ENCODE measurements around the gene NHLH2. TPM values are rescaled to one million over a fixed set of nuclear protein-coding genes. Genes with fewer than 3 reads are reported as not detected.

NHLH2 gene
- total and polyA plus RNA-seq, 2 experiments from 2014 or later = 0.02 TPM; not detected in 1

- Histone ChIP-seq H4K20me1 (ENCODE audit: insufficient read depth, poor library complexity, severe bottlenecking) (no peaks in the 10 kb centered on the region), H2AFZ (peak overlapping the region; percentile 41), H3K4me2 (peak overlapping the region; percentile 83), H3K27ac (no peak overlapping the region), H3K27me3 (peaks cover 81% of the 10 kb centered on the region), H3K4me3 (no peak overlapping the region), H3K36me3 (replicated peaks; ENCODE audit: insufficient read depth, low read depth) (no peaks in the 10 kb centered on the region), H3K9me3 (ENCODE audit: low read depth) (no peaks in the 10 kb centered on the region), H3K4me1 (ENCODE audit: insufficient read depth) (peaks cover 23% of the 10 kb centered on the region), H3K79me2 (no peaks in the 10 kb centered on the region), H3K9me2 (replicated peaks; ENCODE audit: insufficient read depth) (no peaks in the 10 kb centered on the region)
- TF ChIP-seq EZH2 (IDR thresholded peaks at IDR 0.05; ENCODE audit: borderline replicate concordance) = peak; percentile 13
- no peak for TF ChIP-seq CTCF (IDR thresholded peaks at IDR 0.05; ENCODE audit: poor library complexity)
- peak; percentile 69 for TF ChIP-seq EZH2phosphoT487 (IDR thresholded peaks at IDR 0.05; ENCODE audit: low read depth, severe bottlenecking, unreplicated experiment)
- 19% methylated on average over 23 of the region's 23 CpGs for WGBS (ENCODE audit: low lambda C conversion rate, missing lambda C conversion rate)
- DNase-seq (ENCODE audit: low spot score) = no peak
Measured at GRCh38 chr1:115839679-115840237, 1.2 kb downstream of the NHLH2 start.

GRCh38 chr1:115839029-115839678 is 1.8 kb downstream of the NHLH2 start:
- Histone ChIP-seq H3K36me3 (replicated peaks; ENCODE audit: insufficient read depth, low read depth) (no peaks in the 10 kb centered on the region), H2AFZ (peak overlapping the region; percentile 41), H3K4me3 (no peak overlapping the region), H4K20me1 (ENCODE audit: insufficient read depth, poor library complexity, severe bottlenecking) (no peaks in the 10 kb centered on the region), H3K27me3 (peaks cover 82% of the 10 kb centered on the region), H3K4me2 (peak overlapping the region; percentile 83), H3K79me2 (no peaks in the 10 kb centered on the region), H3K9me2 (replicated peaks; ENCODE audit: insufficient read depth) (no peaks in the 10 kb centered on the region), H3K9me3 (ENCODE audit: low read depth) (no peaks in the 10 kb centered on the region), H3K4me1 (ENCODE audit: insufficient read depth) (peaks cover 23% of the 10 kb centered on the region), H3K27ac (no peak overlapping the region)
- 16% methylated on average over 49 of the region's 49 CpGs for WGBS (ENCODE audit: low lambda C conversion rate, missing lambda C conversion rate)
- TF ChIP-seq EZH2phosphoT487 (IDR thresholded peaks at IDR 0.05; ENCODE audit: low read depth, severe bottlenecking, unreplicated experiment) (peak; percentile 42), EZH2 (IDR thresholded peaks at IDR 0.05; ENCODE audit: borderline replicate concordance) (peak; percentile 77), CTCF (IDR thresholded peaks at IDR 0.05; ENCODE audit: poor library complexity) (no peak)
- DNase-seq (ENCODE audit: low spot score) = peak; percentile 25

GRCh38 chr1:115838431-115839028 is 2.4 kb downstream of the NHLH2 start:
- Histone ChIP-seq H3K9me2 (replicated peaks; ENCODE audit: insufficient read depth) (no peaks in the 10 kb centered on the region), H3K27me3 (peaks cover 82% of the 10 kb centered on the region), H3K79me2 (no peaks in the 10 kb centered on the region), H3K4me3 (peak overlapping the region; percentile 16), H3K4me2 (peak overlapping the region; percentile 83), H2AFZ (peak overlapping the region; percentile 41), H3K4me1 (ENCODE audit: insufficient read depth) (peaks cover 23% of the 10 kb centered on the region), H4K20me1 (ENCODE audit: insufficient read depth, poor library complexity, severe bottlenecking) (no peaks in the 10 kb centered on the region), H3K36me3 (replicated peaks; ENCODE audit: insufficient read depth, low read depth) (no peaks in the 10 kb centered on the region), H3K9me3 (ENCODE audit: low read depth) (no peaks in the 10 kb centered on the region), H3K27ac (no peak overlapping the region)
- 17% methylated on average over 57 of the region's 67 CpGs for WGBS (ENCODE audit: low lambda C conversion rate, missing lambda C conversion rate)
- DNase-seq (ENCODE audit: low spot score) = no peak
- TF ChIP-seq EZH2phosphoT487 (IDR thresholded peaks at IDR 0.05; ENCODE audit: low read depth, severe bottlenecking, unreplicated experiment) (no peak), EZH2 (IDR thresholded peaks at IDR 0.05; ENCODE audit: borderline replicate concordance) (peak; percentile 5), CTCF (IDR thresholded peaks at IDR 0.05; ENCODE audit: poor library complexity) (no peak)
